GM21737 (cell line): ENCODE measurements around the gene ESRRG.
A peak's percentile ranks its signal among the peaks of the same experiment; 100 is the strongest.
"Not testable (repeated sequence)": the region's sequence is repeated elsewhere in the genome, so short reads cannot be mapped to it uniquely, and the experiment has no call there.

ENCODE experiments used
- ATAC-seq: cut with Tn5 transposase; IDR thresholded peaks from one replicate; pipeline ENCODE4 v1.9.1; 2021; ENCODE audit warnings: mild to moderate bottlenecking, moderate library complexity; ENCODE audit not compliant: unreplicated experiment

Gene ESRRG

DNA sequence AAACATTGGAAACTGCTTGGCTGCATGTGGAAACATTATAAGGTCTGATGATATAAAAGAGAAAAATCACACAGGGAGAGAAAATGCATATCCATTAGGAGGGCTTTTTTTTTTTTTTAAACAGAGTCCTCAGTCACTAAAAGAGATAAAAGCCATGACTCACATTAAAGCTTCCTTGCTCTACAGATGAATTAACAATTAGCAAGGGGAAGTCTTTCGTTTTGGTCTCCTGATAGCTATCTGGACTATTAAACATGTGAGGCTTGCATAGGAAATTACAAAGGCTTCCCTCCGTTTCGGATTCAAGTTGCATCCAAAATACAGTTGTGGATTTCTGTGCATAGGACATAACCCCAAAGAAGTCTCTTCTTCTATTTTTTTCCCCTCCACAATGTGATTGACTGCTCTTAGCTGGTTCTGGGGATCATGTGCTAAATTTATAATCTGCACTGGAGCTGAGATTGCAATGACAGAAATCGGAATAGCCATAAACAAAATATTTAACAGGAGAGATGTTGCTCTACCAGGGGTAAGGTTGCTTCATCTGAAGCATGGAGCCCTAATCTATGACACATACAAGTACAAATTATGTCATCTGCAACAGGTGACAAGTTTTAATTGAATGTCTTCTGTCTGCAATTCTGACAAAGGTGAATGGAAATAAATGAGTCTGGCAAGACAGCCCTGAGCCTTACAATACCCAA, 146.8 kb downstream of the ESRRG start:
- no peak for ATAC-seq

DNA sequence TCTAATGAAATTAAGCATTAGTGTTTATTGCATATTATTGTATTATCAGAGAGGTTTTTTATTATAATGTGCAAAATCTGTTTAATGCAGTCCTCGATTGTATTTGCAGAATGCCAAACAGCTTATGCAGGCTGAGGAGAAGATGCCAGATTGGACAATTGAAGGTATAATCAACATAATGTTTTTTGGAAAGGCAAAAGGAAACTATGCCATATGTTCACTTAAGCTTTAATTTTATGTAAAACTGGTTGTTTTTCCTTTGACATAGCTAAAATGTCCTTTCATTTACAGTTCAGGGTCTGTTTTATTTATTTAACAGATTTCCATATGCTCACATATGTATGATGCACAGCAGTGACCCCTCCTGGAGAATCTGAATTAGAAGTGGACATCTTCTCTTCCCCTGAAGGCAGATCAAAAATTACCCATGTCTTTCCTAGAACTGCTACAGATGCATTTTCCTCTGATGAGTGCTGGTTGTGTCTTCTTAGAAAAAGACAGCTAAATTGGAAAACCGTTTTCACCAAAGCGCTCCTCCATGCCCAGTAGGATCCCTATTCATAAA, 156.5 kb downstream of the ESRRG start:
- no peak for ATAC-seq

DNA sequence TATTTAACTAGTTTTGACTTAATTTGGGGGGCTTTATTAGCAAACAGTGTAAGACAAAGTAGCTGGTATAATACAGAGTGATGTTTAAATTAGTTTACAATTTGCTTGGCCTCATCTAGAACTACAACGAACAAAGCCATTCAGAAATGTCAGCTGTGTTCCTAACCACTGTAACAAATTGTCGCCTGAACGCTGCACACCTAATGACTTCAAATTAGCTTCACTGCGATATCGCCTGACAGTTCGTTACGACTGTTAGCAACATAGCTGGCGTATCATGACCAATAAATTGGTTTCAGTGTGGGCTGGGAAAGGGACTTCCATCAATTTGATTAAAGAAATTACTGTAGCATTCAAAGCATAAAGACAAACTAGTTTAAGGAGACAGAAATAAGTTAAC, 160.1 kb downstream of the ESRRG start:
- ATAC-seq: no peak

DNA sequence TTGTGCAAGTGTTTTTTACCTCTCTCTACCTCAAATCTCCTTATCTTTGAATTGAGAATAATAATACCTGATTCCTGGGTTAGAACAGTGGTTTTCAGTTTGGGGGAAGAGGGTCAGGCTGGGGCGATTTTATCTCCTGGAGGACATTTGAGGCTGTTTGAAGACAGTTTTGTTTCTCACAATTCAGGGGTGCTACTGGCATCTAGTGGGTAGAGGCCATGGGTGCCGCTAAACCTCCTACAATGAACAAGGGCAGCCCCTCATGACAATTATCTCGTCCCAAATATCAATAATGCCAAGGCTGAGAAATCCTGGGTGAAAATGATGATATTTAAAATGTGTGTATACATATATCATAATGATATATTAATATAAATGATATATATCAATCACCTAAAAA, 160.8 kb downstream of the ESRRG start:
- no peak for ATAC-seq

DNA sequence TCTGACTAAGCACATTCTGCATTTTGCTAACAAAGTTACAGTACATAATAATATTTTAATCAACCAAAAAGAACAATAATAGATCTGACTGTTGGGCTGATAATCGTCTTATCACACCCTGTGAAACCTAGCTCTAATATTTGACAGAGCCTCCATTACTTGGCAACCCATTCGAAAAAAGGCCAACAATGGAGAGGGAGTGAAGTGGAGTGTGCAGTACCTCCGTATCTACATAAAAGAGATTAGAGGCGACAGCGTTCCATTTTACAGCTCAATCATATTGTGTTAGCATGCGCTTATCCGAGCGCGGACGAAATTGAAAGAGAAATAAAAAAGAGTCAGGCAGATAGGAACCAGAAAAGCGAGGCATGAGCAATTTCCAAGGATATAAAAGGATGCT, 162.7 kb downstream of the ESRRG start:
- ATAC-seq: no peak

DNA sequence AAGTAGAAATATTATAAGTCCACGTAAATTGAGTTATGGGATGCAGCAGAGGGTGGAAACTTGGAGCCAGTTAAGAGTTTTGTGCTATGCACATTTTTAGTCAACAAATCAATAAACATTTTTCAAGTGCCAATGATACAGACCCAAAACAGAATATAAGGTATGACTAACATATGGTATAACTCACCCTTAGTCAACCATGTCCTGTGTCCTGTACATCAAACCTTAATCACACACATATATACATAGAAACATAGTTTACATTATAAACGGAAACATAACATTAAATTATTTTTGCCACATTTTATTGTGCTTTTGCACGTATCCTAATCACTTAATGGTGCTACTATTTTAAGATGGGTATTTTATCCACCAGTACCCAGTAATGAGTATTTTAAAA, 163.9 kb downstream of the ESRRG start:
- ATAC-seq: no peak

DNA sequence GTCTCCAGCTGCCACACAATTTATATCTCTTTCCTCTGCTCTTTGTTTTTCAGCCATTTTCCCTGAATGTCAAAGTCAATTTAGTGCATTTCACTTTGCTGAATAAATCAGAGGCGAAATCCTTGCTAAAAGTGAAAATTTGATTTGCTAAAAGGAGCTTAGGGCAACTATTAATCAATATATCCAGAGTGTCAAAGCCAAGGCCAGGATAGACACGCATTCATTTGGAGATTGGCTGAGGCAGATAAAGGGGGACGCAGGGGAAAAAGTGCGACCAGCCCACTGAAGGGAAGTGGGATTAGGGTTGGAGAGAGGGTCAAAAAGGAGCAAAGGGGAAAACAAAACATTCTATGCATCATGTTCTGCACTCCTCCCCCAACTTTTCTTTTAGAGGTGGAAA, 167.6 kb downstream of the ESRRG start:
- no peak for ATAC-seq

DNA sequence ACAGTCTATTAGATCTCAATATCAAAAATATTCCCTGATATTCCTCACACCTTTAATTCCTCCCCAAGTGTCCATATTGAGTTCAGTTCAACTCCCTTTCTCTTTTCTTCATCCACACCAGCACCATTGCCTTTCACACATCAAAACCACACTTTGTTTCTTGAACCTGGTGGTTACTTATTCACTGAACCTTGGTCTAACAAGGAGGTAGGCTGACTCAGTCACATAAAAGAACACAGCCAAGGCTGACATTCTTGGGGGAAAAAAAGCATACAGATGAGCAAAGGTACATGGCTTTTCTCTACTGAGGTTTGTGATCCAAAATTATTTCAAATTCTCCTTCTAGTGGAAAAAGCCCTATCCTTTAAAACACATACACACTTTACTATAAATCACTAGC, 168.3 kb downstream of the ESRRG start:
- ATAC-seq: no peak

DNA sequence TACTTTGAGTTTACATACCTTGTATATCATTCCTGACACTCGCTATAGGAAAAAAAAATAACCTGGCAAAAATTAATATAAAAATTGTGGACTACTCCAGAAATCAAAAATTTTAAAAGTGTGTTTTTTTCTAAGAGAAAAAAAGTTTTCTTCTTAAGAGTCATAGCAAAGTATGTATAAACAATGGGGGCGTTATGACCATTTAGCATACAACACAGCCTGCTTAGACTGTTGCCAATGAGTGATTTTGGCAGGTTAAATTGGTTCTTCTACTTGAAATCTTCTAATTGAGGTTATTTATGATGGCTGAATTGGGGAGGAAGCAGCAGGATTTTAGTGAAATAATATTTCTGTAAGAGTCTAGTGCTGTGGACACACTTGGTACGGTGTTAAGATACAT, 169.5 kb downstream of the ESRRG start:
- no peak for ATAC-seq

DNA sequence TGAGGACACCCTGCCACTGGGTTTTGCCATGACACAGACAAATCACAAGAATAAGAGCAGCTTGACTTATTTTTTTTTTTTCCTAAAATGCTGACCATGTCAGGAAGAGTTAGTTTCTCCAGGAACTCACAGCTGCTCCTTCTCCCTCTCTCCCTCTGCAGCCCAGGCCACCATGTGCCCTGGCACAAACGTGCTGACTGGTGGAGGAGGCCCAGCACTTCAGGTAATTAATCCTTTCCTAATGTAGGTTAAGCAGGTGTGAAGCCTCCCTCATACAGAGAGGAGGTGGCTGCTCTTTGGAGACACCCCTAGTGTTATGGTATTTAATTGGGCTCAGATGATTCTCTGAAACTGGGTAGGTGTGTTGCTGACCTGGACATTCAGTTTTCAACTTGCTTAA, 170.2 kb downstream of the ESRRG start:
- ATAC-seq: no peak

DNA sequence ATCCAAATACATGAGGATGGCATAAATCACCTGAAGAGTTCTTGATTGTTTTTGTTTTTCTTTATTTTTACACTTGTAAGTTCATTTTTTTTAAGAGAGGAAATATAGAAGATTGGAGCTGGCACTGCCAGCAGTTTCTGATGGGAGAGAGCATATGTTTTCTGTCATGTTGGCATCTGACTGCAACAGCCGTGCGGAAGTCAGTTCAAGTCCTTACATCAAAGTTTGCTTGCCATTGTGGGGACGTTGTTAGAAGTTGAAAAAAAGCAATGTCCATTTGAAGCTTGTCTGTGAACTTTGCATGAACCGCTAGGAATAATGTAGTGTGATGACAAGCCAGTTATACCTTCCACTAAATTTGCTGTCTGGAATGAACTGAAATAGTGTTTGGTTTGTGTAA, 173.4 kb downstream of the ESRRG start:
- ATAC-seq: no peak

DNA sequence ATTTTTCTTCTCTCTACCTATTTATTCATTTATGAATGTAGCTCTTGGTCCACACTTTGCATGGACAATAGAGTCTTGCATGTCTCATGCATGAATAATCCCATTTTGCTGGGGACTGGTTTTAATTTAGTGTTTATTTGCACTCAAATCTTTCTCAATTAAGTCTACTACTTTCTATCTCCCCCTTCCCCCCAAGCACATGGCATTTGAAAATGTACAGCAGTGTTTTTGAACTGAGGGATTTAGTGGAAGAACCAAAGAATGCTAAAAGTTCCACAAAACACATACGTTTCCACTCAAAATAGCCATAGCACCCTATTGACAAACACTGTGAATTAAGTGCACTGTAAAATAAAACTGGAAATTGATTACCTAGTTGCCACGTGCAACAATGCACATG, 180.5 kb downstream of the ESRRG start:
- ATAC-seq: no peak

DNA sequence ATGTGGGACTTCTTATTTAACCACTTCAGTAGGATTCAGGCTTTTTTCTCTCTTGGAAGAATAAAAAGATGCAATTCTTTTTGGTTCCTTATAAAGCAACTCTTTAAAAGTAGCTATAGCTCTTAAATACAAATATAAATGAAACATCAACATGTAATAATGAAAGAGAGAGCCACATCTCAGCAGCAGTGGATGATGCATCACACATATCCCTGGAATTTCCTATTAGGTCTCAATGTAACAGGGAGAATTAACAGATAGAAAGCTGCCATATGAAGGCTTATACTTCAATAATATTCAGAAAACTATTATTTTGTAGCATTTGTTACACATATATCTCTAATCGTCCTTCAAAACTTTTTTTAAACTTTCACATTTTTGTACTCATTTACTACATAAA, 181.0 kb downstream of the ESRRG start:
- ATAC-seq: no peak

DNA sequence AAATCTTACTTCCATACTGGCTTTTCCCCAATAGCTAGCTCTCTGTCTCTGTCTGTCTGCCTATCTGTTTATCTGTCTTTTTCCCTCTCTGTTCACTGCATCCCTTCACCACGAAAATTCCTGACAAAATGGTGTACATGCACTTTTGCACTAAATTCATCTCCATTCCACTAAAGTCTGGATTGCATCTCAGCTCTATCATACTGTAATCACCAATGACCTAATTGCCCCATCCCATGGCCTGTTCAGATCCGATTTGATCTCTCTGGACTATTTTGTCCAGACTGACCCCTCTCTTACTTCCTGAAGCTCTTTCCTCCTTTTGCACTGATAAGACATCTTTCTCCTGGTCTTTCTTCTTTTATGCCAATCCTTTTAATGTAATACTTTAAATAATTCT, 187.5 kb downstream of the ESRRG start:
- no peak for ATAC-seq

DNA sequence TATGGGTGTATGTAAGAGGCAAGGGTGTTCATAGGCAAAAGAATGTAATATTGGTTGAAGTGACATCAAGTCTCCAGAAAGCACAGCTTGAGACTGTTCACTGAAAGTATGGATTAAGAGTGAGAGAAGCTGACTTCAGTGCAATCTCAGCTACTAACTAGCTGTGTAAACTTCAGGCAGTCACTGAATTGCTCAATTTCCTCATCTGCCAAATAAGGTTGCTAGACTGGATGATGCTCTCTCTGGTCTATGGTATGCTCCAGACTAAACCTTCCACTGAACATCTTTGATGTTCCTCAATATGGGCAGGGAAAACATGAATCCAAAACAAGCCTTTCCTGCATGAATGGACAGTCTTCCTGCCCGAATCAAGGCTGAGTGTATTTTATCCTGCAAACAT, 188.2 kb downstream of the ESRRG start:
- ATAC-seq: no peak

DNA sequence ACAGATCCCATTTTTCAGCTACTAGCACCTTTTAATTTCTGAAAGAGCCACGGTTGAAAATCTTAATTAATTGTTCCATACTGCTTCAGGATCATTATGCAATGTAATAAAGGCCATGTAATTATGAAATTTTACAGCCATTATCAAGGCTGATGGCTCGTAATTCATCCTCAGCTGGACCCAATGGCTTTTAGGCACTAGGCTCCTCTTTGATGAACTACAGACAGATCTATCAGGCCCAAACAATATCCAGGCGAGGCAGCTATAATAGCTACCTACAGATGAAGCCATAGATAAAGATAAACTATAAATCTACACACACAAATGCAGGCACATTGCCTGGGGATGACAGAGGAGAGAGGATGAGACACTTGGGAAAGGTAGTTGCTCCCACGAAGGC, 189.5 kb downstream of the ESRRG start:
- ATAC-seq: no peak

DNA sequence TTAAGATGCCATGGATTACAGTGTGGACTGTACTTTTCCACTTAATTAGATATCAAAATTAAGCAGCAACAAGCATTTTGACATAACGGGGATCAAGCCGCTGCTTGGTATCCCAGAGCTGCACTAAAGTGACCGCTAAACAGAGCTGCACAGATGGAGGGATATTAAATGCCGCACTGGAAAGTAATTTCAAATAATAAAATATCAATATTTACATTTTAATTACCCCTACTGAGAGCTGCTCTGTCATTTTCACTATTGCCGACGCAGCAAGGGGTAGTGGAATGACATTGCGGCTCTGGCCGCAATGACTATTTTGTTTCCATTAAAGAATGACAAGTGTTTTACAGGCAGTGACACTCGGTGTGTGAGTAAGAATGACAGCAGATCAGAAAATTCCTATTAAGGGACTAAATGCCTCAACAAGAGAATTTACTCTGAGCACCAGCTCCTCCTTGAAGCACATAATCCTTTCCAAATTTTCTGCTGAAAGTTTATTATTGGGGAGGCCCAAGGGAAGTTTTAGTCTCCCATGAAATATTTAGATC, 190.9 kb downstream of the ESRRG start:
- ATAC-seq: no peak

DNA sequence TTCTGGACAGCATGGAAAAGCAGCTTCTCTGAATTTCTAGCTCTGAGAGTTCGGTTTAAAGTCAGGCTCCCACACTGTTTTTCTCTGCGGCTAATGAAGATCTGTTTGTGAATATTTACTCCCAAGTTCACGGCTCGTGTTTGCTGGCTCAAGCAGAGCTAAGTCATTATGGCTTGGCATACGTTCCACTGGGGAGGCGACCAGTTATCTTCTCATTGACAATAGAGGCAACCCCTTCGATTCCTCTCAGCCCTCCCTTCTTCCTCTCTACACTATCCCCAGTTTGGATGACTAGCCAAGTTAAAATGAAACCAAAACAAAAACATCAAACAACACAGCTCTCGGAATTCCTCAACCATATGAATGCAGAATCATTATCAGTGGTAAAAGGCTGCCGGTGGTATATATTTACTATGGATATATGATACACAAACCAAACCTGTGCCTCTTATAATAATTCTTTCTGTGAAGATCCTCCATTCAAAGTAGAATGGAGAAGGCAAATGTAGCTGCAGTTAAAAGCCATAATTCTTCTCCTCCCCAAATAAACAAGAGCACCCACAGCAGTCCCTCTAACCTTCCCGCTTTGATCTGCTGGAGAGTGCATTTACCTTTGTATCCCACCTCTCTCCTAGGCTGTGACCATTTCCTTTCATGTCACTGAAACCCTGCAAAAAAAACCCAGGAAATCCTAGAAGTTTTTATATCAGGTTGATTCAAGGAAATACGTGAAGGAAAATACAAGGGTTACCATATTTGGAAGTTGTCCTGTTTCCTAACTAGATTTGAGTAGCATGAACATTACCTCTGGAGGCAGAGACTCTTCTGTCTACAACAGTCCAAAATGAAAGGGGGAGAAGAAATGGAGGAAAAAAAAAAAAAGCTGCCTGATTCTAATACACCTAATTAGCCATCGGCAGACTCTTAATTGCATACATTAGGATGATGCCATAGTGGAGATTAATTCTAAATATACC, 191.7 kb downstream of the ESRRG start:
- peak; percentile 48 for ATAC-seq

DNA sequence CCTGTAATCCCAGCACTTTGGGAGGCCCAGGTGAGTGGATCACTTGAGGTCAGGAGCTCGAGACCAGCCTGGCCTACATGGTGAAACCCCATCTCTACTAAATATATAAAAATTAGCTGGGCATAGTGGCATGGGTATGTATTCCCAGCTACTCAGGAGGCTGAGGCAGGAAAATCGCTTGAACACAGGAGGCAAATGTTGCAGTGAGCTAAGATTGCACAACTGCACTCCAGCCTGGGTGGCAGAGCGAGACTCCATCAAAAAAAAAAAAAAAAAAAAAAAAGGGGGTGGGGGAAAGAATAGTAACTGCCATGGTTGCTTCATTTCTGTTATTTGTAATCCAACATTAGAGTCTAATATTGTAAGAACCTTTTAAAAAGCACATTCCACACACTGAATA, 193.4 kb downstream of the ESRRG start:
- not testable (repeated sequence) for ATAC-seq

DNA sequence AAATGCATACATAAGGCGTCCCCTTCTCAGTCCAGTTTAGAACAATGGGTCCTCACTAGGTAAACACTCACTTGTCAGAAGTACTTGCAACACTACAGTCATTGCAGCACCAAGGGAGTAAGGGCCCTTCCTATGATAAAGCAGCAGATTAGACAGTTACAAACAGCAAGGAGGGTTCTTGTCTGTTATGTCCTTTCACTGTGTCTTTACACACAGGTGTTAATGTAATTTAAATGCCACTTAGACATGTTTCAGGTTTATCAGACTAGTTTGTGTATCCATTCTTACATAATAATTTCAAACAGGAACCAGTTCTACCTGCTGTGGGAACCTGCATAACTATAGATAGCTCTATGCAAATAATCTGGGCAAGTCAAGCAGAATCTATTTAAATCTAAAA, 194.4 kb downstream of the ESRRG start:
- ATAC-seq: peak; percentile 87

DNA sequence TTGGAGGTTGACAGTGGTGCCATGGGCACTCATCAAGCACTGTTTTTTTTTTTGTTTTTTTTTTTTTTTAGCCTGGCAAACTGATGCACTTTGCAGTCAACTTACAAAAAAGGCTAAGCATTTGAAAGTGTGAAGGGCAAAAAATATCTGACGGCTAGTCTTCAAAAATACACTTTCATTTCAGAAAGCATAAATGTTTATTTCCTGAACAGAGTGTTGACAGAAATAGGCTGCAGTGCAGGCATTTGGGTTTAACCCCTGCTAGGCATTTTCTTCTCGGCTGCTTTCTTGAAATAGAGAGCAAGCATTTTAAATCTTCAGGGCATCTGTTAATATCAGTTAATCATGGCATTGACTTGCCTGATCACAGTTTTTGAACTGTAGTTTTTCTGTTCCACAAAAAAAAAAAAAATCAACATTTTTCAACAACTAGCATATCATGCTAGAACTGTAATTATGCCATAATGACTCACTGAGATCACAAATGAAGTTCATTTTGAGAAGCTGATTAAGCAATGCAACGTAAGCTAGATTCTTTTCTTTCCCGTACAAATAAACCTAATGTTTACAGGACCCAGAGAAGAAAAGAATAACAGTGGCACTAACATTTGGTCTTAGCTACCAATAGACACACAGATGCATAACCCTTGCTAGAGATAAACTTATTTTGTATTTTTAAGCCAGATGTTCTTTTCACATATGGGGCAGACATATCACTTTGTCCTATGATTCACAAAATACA, 199.6 kb downstream of the ESRRG start:
- no peak for ATAC-seq
